ENCODE measurements around the gene BCL2. TPM values are rescaled to one million over a fixed set of nuclear protein-coding genes. Genes with fewer than 3 reads are reported as not detected.

The BCL2 gene
- total RNA-seq, 1 experiment from 2014 or later, result 2.5 TPM

DNA sequence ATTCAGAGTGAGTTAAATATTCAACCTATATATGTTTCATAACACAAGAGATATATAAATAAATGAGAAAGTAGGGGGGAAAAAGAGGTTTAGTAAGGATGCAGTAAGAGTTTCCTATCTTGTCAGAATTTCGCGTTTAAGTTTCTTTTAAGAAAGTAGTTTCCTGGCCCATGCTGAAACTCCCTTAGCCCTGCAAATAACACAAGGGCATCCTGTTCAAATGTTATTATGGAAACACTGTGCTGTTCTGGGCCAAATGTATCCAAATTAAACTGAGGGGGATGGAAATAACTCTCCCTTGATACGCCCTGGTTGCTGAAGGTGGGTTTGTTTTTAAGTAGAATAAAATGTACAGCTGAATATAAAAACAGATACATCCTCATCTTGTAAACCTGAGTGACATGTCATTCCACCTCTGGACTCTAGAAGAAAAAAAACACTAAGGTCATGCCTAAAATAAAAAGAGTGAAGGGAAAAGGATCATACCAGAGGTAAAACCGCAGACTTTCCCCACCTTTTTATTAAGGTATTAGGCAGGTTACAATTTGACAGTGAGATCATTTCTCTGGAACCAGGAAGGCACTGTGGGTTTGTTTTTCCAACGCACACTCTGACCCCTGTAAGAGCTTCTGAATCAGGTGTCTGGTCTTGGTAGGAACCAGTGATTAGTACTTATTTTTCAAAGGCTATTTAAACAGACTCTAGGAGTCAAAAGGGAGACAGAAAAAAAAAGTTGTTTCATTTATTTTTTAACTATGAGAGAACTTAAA is 16.7 kb downstream of the BCL2 start:
- ChIA-PET CTCF (no interaction called here), RAD21 (ENCODE audit: low non-redundant PET in 1 of 2, low total read pairs in 2 of 2, uncharacterized antibody in 2 of 2, unreplicated experiment in 2 of 2) (no interaction called here), POLR2A (no interaction called here)
- Histone ChIP-seq H3K4me3 (replicated peaks in 1 of 2; ENCODE audit: low read depth in 1 of 2, low read length in 2 of 2) (no peak overlapping the region), H3K79me2 (ENCODE audit: insufficient read depth, low read length) (no peaks in the 10 kb centered on the region), H3K9me3 (ENCODE audit: control insufficient read depth in 1 of 2, insufficient read depth in 1 of 2, low read depth in 1 of 2, low read length in 2 of 2) (no peaks in the 10 kb centered on the region), H3K27me3 (ENCODE audit: insufficient read depth, low read length) (no peaks in the 10 kb centered on the region), H3K4me2 (ENCODE audit: low read length) (no peak overlapping the region), H3K9ac (ENCODE audit: low read length) (no peak overlapping the region), H2AFZ (ENCODE audit: low read depth, low read length, poor library complexity, severe bottlenecking) (no peak overlapping the region), H4K20me1 (ENCODE audit: insufficient read depth) (no peaks in the 10 kb centered on the region), H3K4me1 (ENCODE audit: control insufficient read depth in 1 of 2, insufficient read depth in 2 of 2, low read length in 2 of 2) (no peaks in the 10 kb centered on the region), H3K9me2 (ENCODE audit: insufficient read depth) (no peaks in the 10 kb centered on the region), H3K36me3 (ENCODE audit: control insufficient read depth in 1 of 2, insufficient read depth in 2 of 2, low read length in 2 of 2) (no peaks in the 10 kb centered on the region), H3K27ac (ENCODE audit: low read depth, low read length) (no peak overlapping the region)
- no TSS peak for BruUV-seq (replicated peaks)
- DNase-seq (ENCODE audit: low read depth, low spot score), result no peak
- TF ChIP-seq EZH2phosphoT487 (IDR thresholded peaks at IDR 0.05; ENCODE audit: borderline replicate concordance) (no peak), TCF7L2 (IDR thresholded peaks at IDR 0.05; ENCODE audit: borderline replicate concordance, extremely low read depth, insufficient read depth, insufficient read length) (no peak), EGR1 (IDR thresholded peaks at IDR 0.05; ENCODE audit: low read depth) (no peak), JUND (IDR thresholded peaks at IDR 0.05) (no peak), YY1 (IDR thresholded peaks at IDR 0.05; ENCODE audit: extremely low read depth, insufficient replicate concordance, low read depth, low read length) (no peak), ATF3 (IDR thresholded peaks at IDR 0.05) (no peak), POLR2A (IDR thresholded peaks at IDR 0.05; ENCODE audit: borderline replicate concordance, extremely low read depth, insufficient read depth, insufficient read length) (no peak), CBX3 (IDR thresholded peaks at IDR 0.05; ENCODE audit: low read depth) (no peak), ZNF274 (IDR thresholded peaks at IDR 0.05; ENCODE audit: low read depth, low read length) (no peak), ELF1 (IDR thresholded peaks at IDR 0.05; ENCODE audit: borderline replicate concordance, low read depth) (no peak), SRF (IDR thresholded peaks at IDR 0.05; ENCODE audit: low read depth) (no peak), MAX (IDR thresholded peaks at IDR 0.05) (no peak)
- TF ChIP-seq, protein P1, sequence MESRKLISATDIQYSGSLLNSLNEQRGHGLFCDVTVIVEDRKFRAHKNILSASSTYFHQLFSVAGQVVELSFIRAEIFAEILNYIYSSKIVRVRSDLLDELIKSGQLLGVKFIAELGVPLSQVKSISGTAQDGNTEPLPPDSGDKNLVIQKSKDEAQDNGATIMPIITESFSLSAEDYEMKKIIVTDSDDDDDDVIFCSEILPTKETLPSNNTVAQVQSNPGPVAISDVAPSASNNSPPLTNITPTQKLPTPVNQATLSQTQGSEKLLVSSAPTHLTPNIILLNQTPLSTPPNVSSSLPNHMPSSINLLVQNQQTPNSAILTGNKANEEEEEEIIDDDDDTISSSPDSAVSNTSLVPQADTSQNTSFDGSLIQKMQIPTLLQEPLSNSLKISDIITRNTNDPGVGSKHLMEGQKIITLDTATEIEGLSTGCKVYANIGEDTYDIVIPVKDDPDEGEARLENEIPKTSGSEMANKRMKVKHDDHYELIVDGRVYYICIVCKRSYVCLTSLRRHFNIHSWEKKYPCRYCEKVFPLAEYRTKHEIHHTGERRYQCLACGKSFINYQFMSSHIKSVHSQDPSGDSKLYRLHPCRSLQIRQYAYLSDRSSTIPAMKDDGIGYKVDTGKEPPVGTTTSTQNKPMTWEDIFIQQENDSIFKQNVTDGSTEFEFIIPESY (IDR thresholded peaks at IDR 0.05; ENCODE audit: extremely low read depth, insufficient replicate concordance, low read length), result no peak
- TF ChIP-seq, protein P2, sequence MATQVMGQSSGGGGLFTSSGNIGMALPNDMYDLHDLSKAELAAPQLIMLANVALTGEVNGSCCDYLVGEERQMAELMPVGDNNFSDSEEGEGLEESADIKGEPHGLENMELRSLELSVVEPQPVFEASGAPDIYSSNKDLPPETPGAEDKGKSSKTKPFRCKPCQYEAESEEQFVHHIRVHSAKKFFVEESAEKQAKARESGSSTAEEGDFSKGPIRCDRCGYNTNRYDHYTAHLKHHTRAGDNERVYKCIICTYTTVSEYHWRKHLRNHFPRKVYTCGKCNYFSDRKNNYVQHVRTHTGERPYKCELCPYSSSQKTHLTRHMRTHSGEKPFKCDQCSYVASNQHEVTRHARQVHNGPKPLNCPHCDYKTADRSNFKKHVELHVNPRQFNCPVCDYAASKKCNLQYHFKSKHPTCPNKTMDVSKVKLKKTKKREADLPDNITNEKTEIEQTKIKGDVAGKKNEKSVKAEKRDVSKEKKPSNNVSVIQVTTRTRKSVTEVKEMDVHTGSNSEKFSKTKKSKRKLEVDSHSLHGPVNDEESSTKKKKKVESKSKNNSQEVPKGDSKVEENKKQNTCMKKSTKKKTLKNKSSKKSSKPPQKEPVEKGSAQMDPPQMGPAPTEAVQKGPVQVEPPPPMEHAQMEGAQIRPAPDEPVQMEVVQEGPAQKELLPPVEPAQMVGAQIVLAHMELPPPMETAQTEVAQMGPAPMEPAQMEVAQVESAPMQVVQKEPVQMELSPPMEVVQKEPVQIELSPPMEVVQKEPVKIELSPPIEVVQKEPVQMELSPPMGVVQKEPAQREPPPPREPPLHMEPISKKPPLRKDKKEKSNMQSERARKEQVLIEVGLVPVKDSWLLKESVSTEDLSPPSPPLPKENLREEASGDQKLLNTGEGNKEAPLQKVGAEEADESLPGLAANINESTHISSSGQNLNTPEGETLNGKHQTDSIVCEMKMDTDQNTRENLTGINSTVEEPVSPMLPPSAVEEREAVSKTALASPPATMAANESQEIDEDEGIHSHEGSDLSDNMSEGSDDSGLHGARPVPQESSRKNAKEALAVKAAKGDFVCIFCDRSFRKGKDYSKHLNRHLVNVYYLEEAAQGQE (IDR thresholded peaks at IDR 0.05; ENCODE audit: low read depth), result no peak
- intact Hi-C loops (cut with micrococcal nuclease), result no loop called here
- ATAC-seq, result no peak
